Renal cortex interstitium (tissue), 11 donors: Measurements from ENCODE around the gene CDK7. TPM values are rescaled to one million over a fixed set of nuclear protein-coding genes. Genes with fewer than 3 reads are reported as not detected.

Experiments used
- DNase-seq, 11 donors: peaks; one replicate each; pipeline ENCODE4 v3.0.0-alpha.2; 2013; ENCODE audit warnings: low read depth in 9 of 11, low spot score in 4 of 11; ENCODE audit errors: extremely low read depth in 1 of 11
- polyA plus RNA-seq, 3 donors: library from polyadenylated mRNA; unstranded; fragments of 120-200 nt; gene quantifications; one replicate each; pipeline ENCODE4 v1.2.1, GENCODE V29; 2013; ENCODE audit not compliant: insufficient read length in 3 of 3

The CDK7 gene
- polyA plus RNA-seq, 3 donors = 39.4 to 48.7 (median 42.2) TPM

DNA sequence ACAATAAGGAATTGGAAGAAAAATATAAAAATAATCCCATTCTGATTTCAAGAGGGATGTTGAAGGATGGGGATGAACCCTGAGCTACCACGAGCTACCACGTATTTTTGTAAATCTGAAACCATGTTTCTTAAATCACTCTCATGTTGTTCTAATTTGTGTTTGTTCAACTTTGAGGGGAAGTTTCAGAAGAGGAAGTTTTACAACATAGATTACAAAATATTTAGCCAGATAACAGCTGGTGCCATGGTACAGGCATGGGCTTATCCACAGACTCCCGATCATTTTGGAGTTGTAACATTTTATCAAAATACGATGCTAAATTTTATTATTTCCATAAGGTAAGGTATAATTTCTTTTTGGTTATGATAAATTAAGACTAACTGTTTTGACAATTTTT, 82.7 kb downstream of the CDK7 start:
- no peak for DNase-seq

DNA sequence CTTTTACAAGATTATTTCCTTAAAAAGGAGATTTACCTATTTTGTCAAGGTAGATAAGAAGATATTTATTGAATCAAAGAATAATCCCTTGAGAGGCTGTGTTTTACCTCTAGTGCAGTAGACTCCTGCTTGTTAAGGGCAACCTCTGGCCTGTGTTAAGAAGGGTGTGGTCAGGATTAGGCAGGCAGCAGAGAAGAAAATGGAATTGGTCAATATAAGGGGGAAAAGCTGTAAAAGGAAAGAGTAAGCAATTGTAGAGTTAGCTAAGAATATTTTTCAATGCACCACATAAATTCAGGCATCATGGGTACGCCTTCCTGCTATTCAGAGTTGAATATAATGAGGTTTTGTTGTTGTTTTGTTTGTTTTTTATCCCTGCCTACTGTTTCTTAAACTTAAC, 91.7 kb downstream of the CDK7 start:
- no peak for DNase-seq

Other genes starting within 250 kb of the CDK7 start
- 10 to 100 TPM; 77.4 to 83.1 (median 79.3) TPM for gene SLC30A5, start 140.9 kb upstream of the CDK7 start, polyA plus RNA-seq
- gene CCNB1, start 67.7 kb upstream of the CDK7 start, polyA plus RNA-seq = 100 to 1,000 TPM in 2 of 3 donors, 10 to 100 TPM in 1; 79.4 to 117 (median 112) TPM
- gene CENPH, start 45.3 kb upstream of the CDK7 start, polyA plus RNA-seq = 10 to 100 TPM; 21.6 to 33.5 (median 26.4) TPM
- 10 to 100 TPM in 2 of 3 donors, 1 to 10 TPM in 1; 8.3 to 14.8 (median 13.1) TPM for gene CCDC125, start 97.9 kb downstream of the CDK7 start, polyA plus RNA-seq
- gene AK6, start 134.6 kb downstream of the CDK7 start, polyA plus RNA-seq = 10 to 100 TPM; 65.9 to 89.1 (median 73.4) TPM
- 10 to 100 TPM; 52.4 to 66.1 (median 53.3) TPM for gene TAF9, start 134.6 kb downstream of the CDK7 start, polyA plus RNA-seq
- 10 to 100 TPM; 35.4 to 43.3 (median 39.2) TPM for gene RAD17, start 134.9 kb downstream of the CDK7 start, polyA plus RNA-seq
- 10 to 100 TPM; 23.7 to 29.2 (median 24.4) TPM for gene MARVELD2, start 180.2 kb downstream of the CDK7 start, polyA plus RNA-seq